BLaER1 treated with 17β-estradiol and CSF1 and Interleukin-3, amounts not matched to agents 10 nM and 100 nM (cell line): ENCODE results near the gene SFMBT2.

Experiments used
- H3K27ac ChIP-seq, 11 experiments: shearing (Covaris generic); formaldehyde crosslinking; 2 replicates each; pipeline ENCODE4 v1.8.1; 2022
- H3K27me3 ChIP-seq, 11 experiments: shearing (Covaris generic); formaldehyde crosslinking; 2 replicates each; pipeline ENCODE4 v1.8.1; 2022
- H3K36me3 ChIP-seq, 11 experiments: shearing (Covaris generic); formaldehyde crosslinking; 2 replicates each; pipeline ENCODE4 v1.8.1; 2022
- H3K4me1 ChIP-seq, 10 experiments: shearing (Covaris generic); formaldehyde crosslinking; 2 replicates each; pipeline ENCODE4 v1.8.1; 2022
- H3K4me2 ChIP-seq, 11 experiments: shearing (Covaris generic); formaldehyde crosslinking; 2 replicates each; pipeline ENCODE4 v1.8.1; 2022
- H3K4me3 ChIP-seq, 10 experiments: shearing (Covaris generic); formaldehyde crosslinking; 2 replicates each; pipeline ENCODE4 v1.8.1; 2022
- H3K9ac ChIP-seq, 11 experiments: shearing (Covaris generic); formaldehyde crosslinking; 2 replicates each; pipeline ENCODE4 v1.8.1; 2022
- H3K9me3 ChIP-seq, 11 experiments: shearing (Covaris generic); formaldehyde crosslinking; replicated peaks in 1 of 11; 2 replicates each; pipeline ENCODE4 v1.8.1; 2022
- H4K20me1 ChIP-seq, 11 experiments: shearing (Covaris generic); formaldehyde crosslinking; 2 replicates each; pipeline ENCODE4 v1.8.1; 2022
- Cebpa-rat ChIP-seq, 11 experiments: shearing (Covaris generic); IDR thresholded peaks; 2 replicates each; pipeline ENCODE4 v1.8.1; 2022

Gene SFMBT2

GRCh38 chr10:7409732-7410168 is 1.1 kb downstream of the SFMBT2 start:
- H3K27me3 ChIP-seq: peaks cover 34 to 38% (median 34%) of the 10 kb centered on the region in 11 experiments
- H3K4me2 ChIP-seq: peak overlapping the region; percentile 84 to 100 (median 97)

GRCh38 chr10:7409045-7409731 is 1.6 kb downstream of the SFMBT2 start:
- peaks cover 22 to 56% (median 52%) of the 10 kb centered on the region in 10 experiments for H3K4me1 ChIP-seq
- peaks cover 0 to 13% (median 0%) of the 10 kb centered on the region in 11 experiments; a peak in 4 of 22 replicates for H3K9me3 ChIP-seq
- TF ChIP-seq Cebpa-rat (IDR thresholded peaks at IDR 0.05): no peak
- H3K27me3 ChIP-seq: peaks cover 28 to 33% (median 30%) of the 10 kb centered on the region in 11 experiments
- H3K9ac ChIP-seq: peak overlapping the region; percentile 69 to 97 (median 92)
- peak overlapping the region; percentile 84 to 100 (median 97) for H3K4me2 ChIP-seq
- peak overlapping the region in 10 of 11 experiments; percentile 57 to 97 (median 92); a peak in 20 of 22 replicates for H3K27ac ChIP-seq
- H4K20me1 ChIP-seq: peaks cover 0 to 13% (median 9%) of the 10 kb centered on the region in 11 experiments; a peak in 8 of 22 replicates
- peaks cover 0 to 19% (median 13%) of the 10 kb centered on the region in 11 experiments; a peak in 13 of 22 replicates for H3K36me3 ChIP-seq
- peak overlapping the region; percentile 73 to 98 (median 90) for H3K4me3 ChIP-seq

More at GRCh38 chr10:7409732-7410168, 1.1 kb downstream of the SFMBT2 start:
- H3K36me3 ChIP-seq: peaks cover 0 to 13% (median 7%) of the 10 kb centered on the region in 11 experiments; a peak in 13 of 22 replicates
- peak overlapping the region; percentile 69 to 97 (median 92) for H3K9ac ChIP-seq
- no peak for TF ChIP-seq Cebpa-rat (IDR thresholded peaks at IDR 0.05)
- H3K4me1 ChIP-seq: peaks cover 20 to 50% (median 47%) of the 10 kb centered on the region in 10 experiments
- H3K4me3 ChIP-seq: peak overlapping the region; percentile 73 to 98 (median 90)
- H3K27ac ChIP-seq: peak overlapping the region in 10 of 11 experiments; percentile 57 to 97 (median 92); a peak in 20 of 22 replicates
- peaks cover 0 to 12% (median 0%) of the 10 kb centered on the region in 11 experiments; a peak in 4 of 22 replicates for H3K9me3 ChIP-seq
- H4K20me1 ChIP-seq: peaks cover 0 to 9% (median 7%) of the 10 kb centered on the region in 11 experiments; a peak in 7 of 22 replicates

- Histone ChIP-seq H3K9ac (peak overlapping the region; percentile 69 to 97 (median 92)), H3K4me1 (peaks cover 30 to 63% (median 58%) of the 10 kb centered on the region in 10 experiments), H3K36me3 (peaks cover 0 to 26% (median 20%) of the 10 kb centered on the region in 11 experiments; a peak in 14 of 22 replicates), H3K4me3 (peak overlapping the region; percentile 73 to 98 (median 90)), H3K27me3 (peaks cover 21 to 26% (median 24%) of the 10 kb centered on the region in 11 experiments), H4K20me1 (peaks cover 0 to 21% (median 9%) of the 10 kb centered on the region in 11 experiments; a peak in 8 of 22 replicates), H3K4me2 (peak overlapping the region; percentile 84 to 100 (median 97)), H3K9me3 (peaks cover 0 to 13% (median 0%) of the 10 kb centered on the region in 11 experiments; a peak in 4 of 22 replicates), H3K27ac (peak overlapping the region in 10 of 11 experiments; percentile 58 to 97 (median 92); a peak in 21 of 22 replicates)
- no peak for TF ChIP-seq Cebpa-rat (IDR thresholded peaks at IDR 0.05)
Observed at GRCh38 chr10:7408291-7409044, 2.4 kb downstream of the SFMBT2 start.

GRCh38 chr10:7407368-7408290 is 3.2 kb downstream of the SFMBT2 start:
- Histone ChIP-seq H3K4me1 (peaks cover 33 to 65% (median 62%) of the 10 kb centered on the region in 10 experiments), H3K4me2 (peak overlapping the region; percentile 84 to 100 (median 97)), H4K20me1 (peaks cover 0 to 29% (median 6%) of the 10 kb centered on the region in 11 experiments; a peak in 10 of 22 replicates), H3K36me3 (peaks cover 0 to 34% (median 27%) of the 10 kb centered on the region in 11 experiments; a peak in 14 of 22 replicates), H3K27me3 (peaks cover 13 to 17% (median 16%) of the 10 kb centered on the region in 11 experiments), H3K4me3 (peak overlapping the region; percentile 73 to 98 (median 90)), H3K9me3 (peaks cover 0 to 13% (median 0%) of the 10 kb centered on the region in 11 experiments; a peak in 7 of 22 replicates), H3K9ac (peak overlapping the region; percentile 69 to 97 (median 92); a peak in 21 of 22 replicates), H3K27ac (peak overlapping the region in 10 of 11 experiments; percentile 58 to 97 (median 92); a peak in 20 of 22 replicates)
- no peak for TF ChIP-seq Cebpa-rat (IDR thresholded peaks at IDR 0.05)

- H3K4me3 ChIP-seq: peak overlapping the region in 4 of 10 experiments; percentile 82 to 94 (median 92); a peak in 6 of 20 replicates
- TF ChIP-seq Cebpa-rat (IDR thresholded peaks at IDR 0.05): no peak
- peaks cover 0 to 42% (median 35%) of the 10 kb centered on the region in 11 experiments; a peak in 15 of 22 replicates for H3K36me3 ChIP-seq
- H3K27me3 ChIP-seq: peaks cover 4 to 9% (median 8%) of the 10 kb centered on the region in 11 experiments
- peak overlapping the region in 8 of 11 experiments; percentile 90 to 97 (median 92); a peak in 13 of 22 replicates for H3K27ac ChIP-seq
- H4K20me1 ChIP-seq: peaks cover 0 to 37% (median 13%) of the 10 kb centered on the region in 11 experiments; a peak in 10 of 22 replicates
- H3K4me1 ChIP-seq: peaks cover 26 to 60% (median 58%) of the 10 kb centered on the region in 10 experiments
- peaks cover 0 to 13% (median 5%) of the 10 kb centered on the region in 11 experiments; a peak in 8 of 22 replicates for H3K9me3 ChIP-seq
- H3K9ac ChIP-seq: peak overlapping the region in 3 of 11 experiments; percentile 21 to 97 (median 94); a peak in 6 of 22 replicates
- peak overlapping the region; percentile 84 to 100 (median 97) for H3K4me2 ChIP-seq
Observed at GRCh38 chr10:7406712-7407333, 4.0 kb downstream of the SFMBT2 start.

- H3K27me3 ChIP-seq: no peaks in the 10 kb centered on the region
- no peak overlapping the region for H3K4me3 ChIP-seq
- peaks cover 0 to 49% (median 22%) of the 10 kb centered on the region in 11 experiments; a peak in 13 of 22 replicates for H4K20me1 ChIP-seq
- TF ChIP-seq Cebpa-rat (IDR thresholded peaks at IDR 0.05): no peak
- H3K9ac ChIP-seq: no peak overlapping the region
- peaks cover 0 to 54% (median 47%) of the 10 kb centered on the region in 11 experiments; a peak in 16 of 22 replicates for H3K36me3 ChIP-seq
- H3K4me1 ChIP-seq: peaks cover 23 to 57% (median 54%) of the 10 kb centered on the region in 10 experiments
- peaks cover 0 to 18% (median 8%) of the 10 kb centered on the region in 11 experiments; a peak in 12 of 22 replicates for H3K9me3 ChIP-seq
- peak overlapping the region in 9 of 11 experiments; percentile 2 to 98 (median 97); a peak in 11 of 22 replicates for H3K4me2 ChIP-seq
- peak overlapping the region in 1 of 11 experiments; percentile 97; a peak in 1 of 22 replicates for H3K27ac ChIP-seq
Observed at GRCh38 chr10:7405637-7406036, 5.2 kb downstream of the SFMBT2 start.
